ENCODE results near the gene GALNT14. TPM values are rescaled to one million over a fixed set of nuclear protein-coding genes. Genes with fewer than 3 reads are reported as not detected.
"Not testable (repeated sequence)": the region's sequence is repeated elsewhere in the genome, so short reads cannot be mapped to it uniquely, and the experiment has no call there.

Gene GALNT14
- 1 to 10 TPM in 1 of 2 donors, under 1 TPM in 1; 0.59 to 1.2 TPM for total RNA-seq

- Mint-ChIP-seq H3K9me3 (no peaks in the 10 kb centered on the region), H3K36me3 (no peaks in the 10 kb centered on the region), H3K27ac (no peak within 1 kb of the TSS)
- DNase-seq (ENCODE audit: low spot score in 2 of 2), result peak; percentile 60 to 64
- ATAC-seq, result peak; percentile 79 to 84
Observed at GRCh38 chr2:31138037-31138962, at the start of gene GALNT14. GALNT14 (minus strand) TSS chr2:31138440; CDS start chr2:31138086, 354 bp downstream.

- H3K36me3 Mint-ChIP-seq, result peaks cover 0 to 6% of the 10 kb centered on the region in 2 donors
- DNase-seq (ENCODE audit: low spot score in 2 of 2), result no peak
- no peak for ATAC-seq
- peaks cover 0 to 4% of the 10 kb centered on the region in 2 donors for H3K9me3 Mint-ChIP-seq
- H3K27ac Mint-ChIP-seq, result no peak overlapping the region
Observed at GRCh38 chr2:31187166-31187565, 48.9 kb upstream of the GALNT14 start.

GRCh38 chr2:31183973-31184372, 45.7 kb upstream of the GALNT14 start:
- H3K27ac Mint-ChIP-seq; H3K36me3 Mint-ChIP-seq; H3K9me3 Mint-ChIP-seq; ATAC-seq; DNase-seq (ENCODE audit: low spot score in 2 of 2): not testable (repeated sequence)

- H3K27ac Mint-ChIP-seq, result no peak overlapping the region
- H3K9me3 Mint-ChIP-seq, result no peaks in the 10 kb centered on the region
- DNase-seq (ENCODE audit: low spot score in 2 of 2) (no peak), ATAC-seq (no peak)
- no peaks in the 10 kb centered on the region for H3K36me3 Mint-ChIP-seq
Observed at GRCh38 chr2:31176742-31177141, 38.5 kb upstream of the GALNT14 start.

GRCh38 chr2:31171142-31171541, 32.9 kb upstream of the GALNT14 start:
- no peak overlapping the region for H3K27ac Mint-ChIP-seq
- ATAC-seq (no peak), DNase-seq (ENCODE audit: low spot score in 2 of 2) (no peak)
- no peaks in the 10 kb centered on the region for H3K9me3 Mint-ChIP-seq
- H3K36me3 Mint-ChIP-seq, result no peaks in the 10 kb centered on the region

- Mint-ChIP-seq H3K36me3 (no peaks in the 10 kb centered on the region), H3K27ac (no peak overlapping the region), H3K9me3 (no peaks in the 10 kb centered on the region)
- DNase-seq (ENCODE audit: low spot score in 2 of 2) (peak in 1 of 2 donors; percentile 50), ATAC-seq (peak; percentile 74)
Observed at GRCh38 chr2:31170071-31170698, 31.9 kb upstream of the GALNT14 start.

GRCh38 chr2:31168291-31168690, 30.1 kb upstream of the GALNT14 start:
- ATAC-seq, result peak in 1 of 2 donors; percentile 13
- no peak overlapping the region for H3K27ac Mint-ChIP-seq
- no peaks in the 10 kb centered on the region for H3K9me3 Mint-ChIP-seq
- H3K36me3 Mint-ChIP-seq, result no peaks in the 10 kb centered on the region
- no peak for DNase-seq (ENCODE audit: low spot score in 2 of 2)

- ATAC-seq, result no peak
- H3K9me3 Mint-ChIP-seq, result no peaks in the 10 kb centered on the region
- no peak for DNase-seq (ENCODE audit: low spot score in 2 of 2)
Observed at GRCh38 chr2:31166925-31167324, 28.7 kb upstream of the GALNT14 start.

GRCh38 chr2:31163011-31163539, 24.8 kb upstream of the GALNT14 start:
- H3K9me3 Mint-ChIP-seq, result no peaks in the 10 kb centered on the region

More at GRCh38 chr2:31166925-31167324, 28.7 kb upstream of the GALNT14 start:
- H3K27ac Mint-ChIP-seq, result peak overlapping the region in 1 of 2 donors; percentile 22
- H3K36me3 Mint-ChIP-seq, result no peaks in the 10 kb centered on the region

GRCh38 chr2:31161637-31162036, 23.4 kb upstream of the GALNT14 start:
- ATAC-seq (no peak), DNase-seq (ENCODE audit: low spot score in 2 of 2) (no peak)
- H3K36me3 Mint-ChIP-seq, result no peaks in the 10 kb centered on the region
- H3K9me3 Mint-ChIP-seq, result no peaks in the 10 kb centered on the region
- H3K27ac Mint-ChIP-seq, result no peak overlapping the region

More at GRCh38 chr2:31163011-31163539, 24.8 kb upstream of the GALNT14 start:
- Mint-ChIP-seq H3K36me3 (no peaks in the 10 kb centered on the region), H3K27ac (no peak overlapping the region)
- DNase-seq (ENCODE audit: low spot score in 2 of 2), result no peak
- ATAC-seq, result no peak

GRCh38 chr2:31151501-31151900, 13.3 kb upstream of the GALNT14 start:
- no peak overlapping the region for H3K27ac Mint-ChIP-seq
- ATAC-seq (no peak), DNase-seq (ENCODE audit: low spot score in 2 of 2) (no peak)
- no peaks in the 10 kb centered on the region for H3K36me3 Mint-ChIP-seq
- peaks cover 0 to 3% of the 10 kb centered on the region in 2 donors for H3K9me3 Mint-ChIP-seq

GRCh38 chr2:31150120-31150670, 12.0 kb upstream of the GALNT14 start:
- Mint-ChIP-seq H3K27ac (no peak overlapping the region), H3K36me3 (no peaks in the 10 kb centered on the region), H3K9me3 (peaks cover 0 to 3% of the 10 kb centered on the region in 2 donors)
- DNase-seq (ENCODE audit: low spot score in 2 of 2), result no peak
- ATAC-seq, result no peak

- no peaks in the 10 kb centered on the region for H3K9me3 Mint-ChIP-seq
- no peak for ATAC-seq
- no peak for DNase-seq (ENCODE audit: low spot score in 2 of 2)
- no peaks in the 10 kb centered on the region for H3K36me3 Mint-ChIP-seq
- H3K27ac Mint-ChIP-seq, result no peak overlapping the region
Observed at GRCh38 chr2:31148514-31148913, 10.3 kb upstream of the GALNT14 start.

- Mint-ChIP-seq H3K27ac (no peak overlapping the region), H3K9me3 (no peaks in the 10 kb centered on the region), H3K36me3 (no peaks in the 10 kb centered on the region)
- DNase-seq (ENCODE audit: low spot score in 2 of 2) (no peak), ATAC-seq (no peak)
Observed at GRCh38 chr2:31147645-31148044, 9.4 kb upstream of the GALNT14 start.

GRCh38 chr2:31142110-31142509, 3.9 kb upstream of the GALNT14 start:
- ATAC-seq (no peak), DNase-seq (ENCODE audit: low spot score in 2 of 2) (no peak)
- Mint-ChIP-seq H3K9me3 (no peaks in the 10 kb centered on the region), H3K27ac (no peak overlapping the region), H3K36me3 (no peaks in the 10 kb centered on the region)

GRCh38 chr2:31141443-31142085, 3.3 kb upstream of the GALNT14 start:
- H3K27ac Mint-ChIP-seq, result no peak overlapping the region
- no peak for ATAC-seq
- no peak for DNase-seq (ENCODE audit: low spot score in 2 of 2)
- H3K36me3 Mint-ChIP-seq, result no peaks in the 10 kb centered on the region
- no peaks in the 10 kb centered on the region for H3K9me3 Mint-ChIP-seq

Measured in activated naive CD4-positive, alpha-beta T cell treated with anti-CD3 and anti-CD28 coated beads, Interleukin-2, amount 50 U/mL, for 72 hours (primary cell).